Kidney (tissue), 14 donors: ENCODE results near the gene ROPN1B. TPM values are rescaled to one million over a fixed set of nuclear protein-coding genes. Genes with fewer than 3 reads are reported as not detected.
A peak's percentile ranks its signal among the peaks of the same experiment; 100 is the strongest.

Experiments used
- DNase-seq, 5 donors: peaks; one replicate each; pipeline ENCODE4 v3.0.0-alpha.2; 2013 to 2020
- FAIRE-seq: peaks from 2 replicates; lab custom pipeline; 2012; peaks lifted over from hg19 to GRCh38; lab: Jason Lieb, UNC
- H3K27ac ChIP-seq, 2 donors: one replicate each; pipeline ENCODE4 v1.7.0; 2013; ENCODE audit warnings: low read depth in 2 of 2, low read length in 2 of 2, inconsistent platforms in 1 of 2
- H3K27me3 ChIP-seq: one replicate; pipeline ENCODE4 v1.7.1; 2013; ENCODE audit warnings: low read length, inconsistent platforms; ENCODE audit not compliant: control insufficient read depth, insufficient read depth
- H3K36me3 ChIP-seq, 3 donors: one replicate each; pipeline versions ENCODE4 v1.7.0 to v1.7.1; 2013; ENCODE audit warnings: low read length in 3 of 3, control low read depth in 1 of 3, inconsistent platforms in 1 of 3; ENCODE audit not compliant: insufficient read depth in 3 of 3, control insufficient read depth in 2 of 3
- H3K4me1 ChIP-seq, 3 donors: one replicate each; pipeline versions ENCODE4 v1.7.0 to v1.7.1; 2013; ENCODE audit warnings: low read length in 3 of 3, inconsistent platforms in 1 of 3, low read depth in 1 of 3; ENCODE audit not compliant: control insufficient read depth in 2 of 3, insufficient read depth in 2 of 3
- H3K4me3 ChIP-seq, 3 donors: one replicate each; pipeline versions ENCODE4 v1.7.0 to v1.8.1; 2013; ENCODE audit warnings: low read length in 3 of 3, control low read depth in 1 of 3, inconsistent platforms in 1 of 3
- H3K9ac ChIP-seq, 3 donors: one replicate each; pipeline versions ENCODE4 v1.7.0 to v1.7.1; 2013; ENCODE audit warnings: low read length in 3 of 3, control low read depth in 1 of 3, inconsistent platforms in 1 of 3
- H3K9me3 ChIP-seq, 3 donors: one replicate each; pipeline versions ENCODE4 v1.7.0 to v1.7.1; 2013; ENCODE audit warnings: low read length in 3 of 3, control low read depth in 1 of 3, inconsistent platforms in 1 of 3; ENCODE audit not compliant: control insufficient read depth in 2 of 3, insufficient read depth in 1 of 3
- CTCF ChIP-seq: IDR thresholded peaks from 3 replicates; pipeline ENCODE4 v1.5.1; 2012; ENCODE audit warnings: mild to moderate bottlenecking, moderate library complexity, borderline replicate concordance; ENCODE audit not compliant: insufficient read depth; ENCODE audit errors: extremely low read depth
- intact Hi-C: fragments of 100-400 bp; cut with DNase I; formaldehyde crosslinking; loops from one replicate; pipeline ENCODE4 v1.11.1; 2022
- polyA plus RNA-seq: library from polyadenylated mRNA; stranded (reverse); fragments of 350-450 nt; fragmentation: Illumina TruSeq; extraction: RNeasy Lipid Tissue Mini Kit (QIAGEN cat#74804); gene quantifications from one replicate; pipeline ENCODE4 v1.2.3, GENCODE V29; 2014; ENCODE audit warnings: low read depth, low replicate concordance; ENCODE audit not compliant: insufficient read depth
- total RNA-seq: library from RNA; stranded (reverse); fragmentation: NEBNext Ultra II Directional; extraction: Animal tissue kit (Norgen Biotek cat#: 25700); gene quantifications from one replicate; pipeline ENCODE4 v1.2.1, GENCODE V29; 2021
- donor health status: control.
- donor health status: control.
- donor health status: control.
- donor health status: control.
- donor health status: control.
- donor health status: DM: yes; HTN: yes; CAD: no.
- donor health status: Normal renal cell carcinoma (clear cell type).

The ROPN1B gene
- total and polyA plus RNA-seq, 2 donors from 2014 or later, result not detected

GRCh38 chr3:126031981-126032471, 63.0 kb downstream of the ROPN1B start:
- H3K27me3 ChIP-seq, result no peaks in the 10 kb centered on the region
- no peak for TF ChIP-seq CTCF
- DNase-seq (peak in 1 of 5 donors; percentile 7), FAIRE-seq (no peak)
- no peak overlapping the region for H3K4me3 ChIP-seq
- H3K36me3 ChIP-seq, result peaks cover 0 to 2% (median 0%) of the 10 kb centered on the region in 3 donors
- no peaks in the 10 kb centered on the region for H3K4me1 ChIP-seq
- intact Hi-C loops, result no loop called here
- no peak overlapping the region for H3K27ac ChIP-seq
- peaks cover 0 to 4% (median 0%) of the 10 kb centered on the region in 3 donors for H3K9me3 ChIP-seq
- no peak overlapping the region for H3K9ac ChIP-seq

Other genes starting within 250 kb of the ROPN1B start
- gene SLC41A3, start 114.9 kb downstream of the ROPN1B start, total RNA-seq, result 74.3 TPM
- 31.6 TPM for gene SLC41A3, start 114.9 kb downstream of the ROPN1B start, polyA plus RNA-seq
- 60.0 TPM for gene ALDH1L1, start 211.4 kb downstream of the ROPN1B start, total RNA-seq
- 199 TPM for gene ALDH1L1, start 211.4 kb downstream of the ROPN1B start, polyA plus RNA-seq